Activated T-cell treated with anti-CD3 and anti-CD28 coated beads, Interleukin-2, amount 50 U/mL, for 72 hours (primary cell): ENCODE results near the gene EFHC2. TPM values are rescaled to one million over a fixed set of nuclear protein-coding genes. Genes with fewer than 3 reads are reported as not detected.

Source experiments
- ATAC-seq, 2 donors: fragments of 150-1000 bp; cut with Tn5 transposase; replicated peaks in 1 of 2; 2 replicates each; pipeline ENCODE4 v1.10.0; 2021; ENCODE audit warnings: moderate library complexity in 2 of 2, mild to moderate bottlenecking in 1 of 2
- DNase-seq, 2 donors: peaks; one replicate each; pipeline ENCODE4 v3.0.0; 2021 to 2022; ENCODE audit warnings: mixed read lengths in 1 of 2
- H3K27ac Mint-ChIP-seq: one replicate; pipeline ENCODE4 v1.8.0; 2022; ENCODE audit warnings: mild to moderate bottlenecking, moderate library complexity, mixed read lengths
- H3K27me3 Mint-ChIP-seq: one replicate; pipeline ENCODE4 v1.8.0; 2022; ENCODE audit warnings: low read depth, mixed read lengths
- H3K36me3 Mint-ChIP-seq, 2 donors: one replicate each; pipeline ENCODE4 v1.8.0; 2022; ENCODE audit warnings: mixed read lengths in 2 of 2, mild to moderate bottlenecking in 1 of 2; ENCODE audit not compliant: insufficient read depth in 2 of 2
- H3K4me1 Mint-ChIP-seq: one replicate; pipeline ENCODE4 v1.8.0; 2022; ENCODE audit warnings: low read depth, mixed read lengths
- H3K4me3 Mint-ChIP-seq, 2 donors: one replicate each; pipeline ENCODE4 v1.8.0; 2022; ENCODE audit warnings: mild to moderate bottlenecking in 2 of 2, mixed read lengths in 2 of 2, moderate library complexity in 2 of 2
- H3K9me3 Mint-ChIP-seq, 2 donors: one replicate each; pipeline ENCODE4 v1.8.0; 2022; ENCODE audit warnings: mixed read lengths in 2 of 2
- total RNA-seq, 2 donors: library from RNA; stranded (reverse); gene quantifications; one replicate each; pipeline ENCODE4 v1.2.3, GENCODE V29; 2022

The EFHC2 gene, protein sequence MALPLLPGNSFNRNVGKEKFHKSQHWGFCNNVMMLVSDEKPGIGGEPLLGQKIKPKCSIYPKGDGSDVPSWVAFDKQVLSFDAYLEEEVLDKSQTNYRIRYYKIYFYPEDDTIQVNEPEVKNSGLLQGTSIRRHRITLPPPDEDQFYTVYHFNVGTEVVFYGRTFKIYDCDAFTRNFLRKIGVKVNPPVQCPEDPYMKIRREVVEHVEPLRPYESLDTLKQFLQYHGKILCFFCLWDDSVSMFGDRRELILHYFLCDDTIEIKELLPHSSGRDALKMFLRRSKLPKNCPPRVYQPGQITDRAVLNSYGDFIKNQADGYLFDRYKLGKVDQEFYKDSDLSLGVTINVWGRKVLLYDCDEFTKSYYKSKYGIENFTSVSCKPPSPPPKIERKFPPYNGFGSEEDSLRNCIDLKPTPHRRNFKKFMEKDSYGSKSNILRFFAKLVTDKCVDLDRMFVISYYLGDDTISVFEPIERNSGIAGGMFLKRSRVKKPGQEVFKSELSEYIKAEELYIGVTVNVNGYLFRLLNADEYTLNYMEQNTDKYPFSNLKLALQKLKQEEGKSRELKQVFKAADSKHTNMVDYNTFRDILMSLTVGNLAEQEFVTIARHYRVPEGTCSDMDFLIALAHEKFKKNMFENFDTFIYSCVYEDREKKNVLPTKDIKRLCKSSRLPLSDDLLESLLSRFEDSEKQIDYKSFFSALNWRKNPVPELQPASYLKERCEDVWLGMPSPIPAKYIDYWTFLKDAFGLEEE
- total RNA-seq, result under 1 TPM; 0.53 to 0.79 TPM

DNA sequence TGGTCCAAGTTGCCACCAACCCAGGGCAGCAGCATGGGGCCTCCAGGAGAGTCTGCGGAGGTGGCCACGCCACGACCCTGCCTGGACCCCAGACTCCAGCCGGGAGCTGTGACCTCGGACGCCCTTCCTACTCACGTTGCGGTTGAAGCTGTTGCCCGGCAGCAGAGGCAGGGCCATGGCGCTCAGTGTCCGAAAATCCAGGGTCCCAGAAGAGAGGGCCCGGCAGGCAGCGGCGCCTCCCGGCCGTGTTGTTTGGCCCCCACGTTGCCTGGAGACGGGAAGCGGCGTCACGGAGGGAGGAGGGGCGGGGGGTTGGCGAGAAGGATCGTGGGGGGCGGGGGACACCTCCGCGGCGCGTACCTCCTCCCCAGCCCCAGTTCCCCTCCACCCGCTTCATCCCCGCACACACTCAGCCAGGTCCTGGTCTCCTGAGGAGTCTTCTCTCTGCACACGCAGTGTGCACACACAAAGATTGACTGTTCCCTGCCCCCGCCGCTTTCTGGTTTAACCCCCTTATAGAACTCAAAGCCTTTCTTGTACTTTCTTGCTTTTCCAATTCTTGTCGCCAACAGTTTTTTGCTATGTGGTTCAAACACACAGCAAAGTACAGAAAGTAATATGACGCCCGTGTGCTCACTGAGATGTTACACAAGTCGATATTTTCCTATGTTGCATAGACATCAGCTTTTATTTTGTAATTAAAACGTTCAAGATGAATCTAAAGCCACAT, at the start of gene EFHC2:
TSS of gene EFHC2 (minus strand) at position 261 of the 730 bp plus-strand sequence. CDS start at position 177, 84 bp downstream.
- Mint-ChIP-seq H3K9me3 (no peaks in the 10 kb centered on the region), H3K27me3 (peaks cover 23% of the 10 kb centered on the region), H3K27ac (peak within 1 kb of the TSS; percentile 70), H3K4me3 (peak within 1 kb of the TSS; percentile 84 to 95), H3K4me1 (peaks cover 15% of the 10 kb centered on the region), H3K36me3 (no peaks in the 10 kb centered on the region)
- DNase-seq (peak; percentile 43 to 45), ATAC-seq (peak; percentile 67)

DNA sequence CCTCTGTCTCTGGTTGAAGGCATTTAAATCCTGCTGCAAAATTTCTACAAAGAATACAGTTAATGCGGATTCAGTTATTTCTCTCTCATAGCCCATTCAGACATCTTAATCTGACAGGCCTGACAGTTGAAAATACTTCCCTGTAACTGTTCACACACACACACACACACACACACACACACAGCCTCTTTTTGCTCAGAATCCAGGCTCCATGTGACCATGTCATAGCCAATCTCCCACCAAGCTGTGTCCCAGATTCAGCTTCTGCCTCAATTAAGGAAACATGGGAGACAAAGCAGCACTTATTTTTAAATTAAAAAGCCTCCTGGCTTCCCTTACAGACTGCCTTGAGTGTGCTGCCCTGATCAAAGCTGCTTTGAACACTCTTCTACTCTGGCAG, 49.3 kb upstream of the EFHC2 start:
- Mint-ChIP-seq H3K27me3 (peaks cover 12% of the 10 kb centered on the region), H3K36me3 (peaks cover 2 to 3% of the 10 kb centered on the region in 2 donors), H3K4me1 (no peaks in the 10 kb centered on the region), H3K9me3 (no peaks in the 10 kb centered on the region), H3K27ac (no peak overlapping the region), H3K4me3 (no peak overlapping the region)
- ATAC-seq, result no peak
- DNase-seq, result no peak

DNA sequence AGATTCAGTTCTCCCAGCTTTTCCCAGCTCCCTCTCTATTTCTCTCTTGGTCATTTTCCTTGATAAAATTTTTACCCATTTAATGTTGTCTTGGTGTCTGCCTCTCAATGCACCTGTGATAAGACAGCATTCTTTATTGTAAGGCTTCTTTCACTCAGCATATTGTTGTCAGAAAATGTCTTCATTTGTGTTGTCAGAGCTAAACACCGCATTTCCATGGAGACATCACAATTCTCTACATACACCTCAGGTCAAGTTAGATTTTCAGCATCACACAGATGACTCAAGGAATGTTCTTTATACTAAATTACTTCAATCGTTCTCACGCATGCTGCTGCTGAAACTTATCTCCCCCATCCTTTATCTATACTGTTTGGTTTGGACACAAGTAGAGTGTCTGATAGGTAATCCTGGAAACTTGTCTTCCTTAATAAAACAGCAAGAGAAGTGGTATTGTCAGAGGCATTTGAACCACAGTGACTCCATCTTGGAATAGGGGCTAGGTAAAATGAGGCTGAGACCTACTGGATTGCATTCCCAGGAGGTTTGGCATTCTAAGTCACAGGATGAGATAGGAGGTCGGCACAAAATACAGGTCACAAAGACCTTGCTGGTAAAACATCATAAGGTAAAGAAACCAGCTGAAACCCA, 41.3 kb upstream of the EFHC2 start:
- Mint-ChIP-seq H3K9me3 (no peaks in the 10 kb centered on the region), H3K4me1 (no peaks in the 10 kb centered on the region), H3K27me3 (peaks cover 20% of the 10 kb centered on the region), H3K36me3 (no peaks in the 10 kb centered on the region), H3K4me3 (no peak overlapping the region), H3K27ac (no peak overlapping the region)
- ATAC-seq (no peak), DNase-seq (no peak)

DNA sequence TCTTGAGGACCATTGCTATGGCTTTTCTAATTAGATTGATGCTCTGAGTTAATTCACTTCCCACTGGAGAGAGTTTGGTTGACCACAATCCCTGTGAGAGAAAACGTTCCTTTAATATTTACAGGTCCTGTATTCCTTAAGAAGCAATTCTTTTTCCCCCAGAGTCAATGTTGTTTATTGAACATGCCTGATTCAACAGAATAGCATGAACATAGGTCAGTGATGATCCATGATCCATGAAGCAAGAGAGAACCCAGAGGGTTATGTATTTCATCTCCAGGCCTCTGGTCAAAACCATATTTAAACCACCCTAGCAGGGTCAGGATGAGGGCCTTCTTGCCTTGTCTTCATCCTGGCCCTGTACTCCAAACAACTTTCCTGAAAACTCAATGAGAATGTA, 39.4 kb upstream of the EFHC2 start:
- peaks cover 21% of the 10 kb centered on the region for H3K27me3 Mint-ChIP-seq
- DNase-seq (no peak), ATAC-seq (no peak)
- H3K4me1 Mint-ChIP-seq, result no peaks in the 10 kb centered on the region
- H3K9me3 Mint-ChIP-seq, result no peaks in the 10 kb centered on the region
- no peak overlapping the region for H3K27ac Mint-ChIP-seq
- H3K4me3 Mint-ChIP-seq, result no peak overlapping the region
- H3K36me3 Mint-ChIP-seq, result no peaks in the 10 kb centered on the region

DNA sequence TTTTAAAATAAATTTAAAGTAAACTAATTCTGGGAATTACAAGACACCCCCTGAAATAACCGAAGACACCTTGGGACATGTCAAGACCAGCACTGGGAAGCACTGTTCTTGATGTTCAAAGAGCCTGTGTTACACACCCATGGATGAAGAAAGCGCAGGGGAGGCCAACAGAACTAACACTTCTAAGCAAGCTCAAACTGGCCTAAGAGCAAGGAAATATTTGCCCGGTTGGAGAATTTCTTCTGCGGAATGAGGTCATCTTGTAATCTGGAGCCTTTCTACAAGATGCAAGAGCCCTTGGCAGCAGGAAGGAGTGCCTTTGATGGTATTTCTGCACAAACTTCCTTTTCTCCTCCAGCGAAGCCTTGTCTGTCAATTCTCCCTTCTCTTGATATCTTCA, 9.3 kb upstream of the EFHC2 start:
- H3K9me3 Mint-ChIP-seq, result no peaks in the 10 kb centered on the region
- no peak for DNase-seq
- H3K4me3 Mint-ChIP-seq, result no peak overlapping the region
- ATAC-seq, result no peak
- H3K36me3 Mint-ChIP-seq, result no peaks in the 10 kb centered on the region
- peaks cover 31% of the 10 kb centered on the region for H3K27me3 Mint-ChIP-seq
- H3K27ac Mint-ChIP-seq, result no peak overlapping the region
- no peaks in the 10 kb centered on the region for H3K4me1 Mint-ChIP-seq

DNA sequence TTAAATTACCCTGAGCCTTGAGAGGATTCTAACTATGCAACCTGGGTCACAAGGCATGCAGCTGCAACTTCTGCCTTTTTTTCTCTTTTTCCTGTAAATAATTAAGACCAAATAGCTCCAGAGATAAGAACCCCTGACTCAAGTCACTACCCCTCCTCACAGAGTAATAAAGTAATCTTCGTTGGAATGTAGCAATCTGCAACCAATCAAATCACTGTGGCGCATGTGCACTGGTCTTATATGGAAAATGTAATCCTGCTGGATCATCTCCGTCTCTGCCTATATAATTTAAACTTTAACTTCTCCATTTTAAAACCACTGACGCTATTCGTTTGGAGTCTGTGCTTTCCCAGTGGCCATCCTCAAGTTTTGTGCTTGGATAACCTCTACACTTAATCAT, 6.1 kb upstream of the EFHC2 start:
- H3K4me3 Mint-ChIP-seq, result no peak overlapping the region
- no peaks in the 10 kb centered on the region for H3K9me3 Mint-ChIP-seq
- H3K36me3 Mint-ChIP-seq, result no peaks in the 10 kb centered on the region
- DNase-seq (no peak), ATAC-seq (no peak)
- H3K27me3 Mint-ChIP-seq, result peaks cover 31% of the 10 kb centered on the region
- H3K4me1 Mint-ChIP-seq, result peaks cover 7% of the 10 kb centered on the region
- no peak overlapping the region for H3K27ac Mint-ChIP-seq

DNA sequence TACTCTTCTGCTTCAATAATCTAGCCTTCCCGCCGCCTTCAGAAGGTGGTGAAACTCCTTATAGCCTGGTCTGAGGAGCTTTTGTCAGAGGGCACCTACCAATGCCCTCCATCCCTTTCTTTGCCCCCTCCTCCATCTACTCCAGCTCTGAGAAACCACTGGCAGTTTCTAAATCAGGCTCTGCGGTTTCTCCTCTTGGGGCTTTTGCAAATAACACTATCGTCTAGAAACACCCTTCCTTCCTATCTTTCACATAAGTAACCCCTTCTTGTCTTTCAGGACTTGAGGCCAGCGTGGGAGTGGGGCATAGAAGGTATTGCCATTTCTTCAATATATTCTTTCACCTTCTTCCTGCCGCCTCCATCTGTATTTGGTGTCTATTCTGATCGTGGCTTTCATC, 1.2 kb upstream of the EFHC2 start:
- DNase-seq (peak; percentile 0 to 10), ATAC-seq (peak; percentile 29 to 44)
- Mint-ChIP-seq H3K9me3 (no peaks in the 10 kb centered on the region), H3K36me3 (no peaks in the 10 kb centered on the region), H3K27ac (peak overlapping the region; percentile 70), H3K4me1 (peaks cover 15% of the 10 kb centered on the region), H3K4me3 (peak overlapping the region; percentile 84 to 95), H3K27me3 (peaks cover 30% of the 10 kb centered on the region)

DNA sequence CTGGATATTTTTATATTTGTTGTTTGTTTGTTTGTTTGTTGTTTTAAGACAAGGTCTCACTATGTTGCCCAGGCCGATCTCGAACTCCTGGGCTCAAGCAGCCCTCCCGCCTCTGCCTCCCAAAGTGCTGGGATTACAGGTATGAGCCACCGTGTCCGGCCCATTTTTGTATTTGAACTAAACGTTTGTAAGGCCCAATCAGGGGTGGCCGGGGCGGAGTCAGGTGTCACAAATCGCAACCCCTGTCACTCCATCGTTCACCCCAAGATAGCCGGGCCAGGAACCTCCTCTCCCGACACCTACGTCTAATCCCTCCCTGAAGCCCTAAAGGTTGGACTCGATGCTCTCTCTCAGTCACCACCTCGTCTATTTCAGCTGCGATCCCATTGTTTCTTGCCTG, 722 bp upstream of the EFHC2 start:
- DNase-seq (peak; percentile 55 to 60), ATAC-seq (peak; percentile 82 to 93)
- H3K27me3 Mint-ChIP-seq, result peaks cover 26% of the 10 kb centered on the region
- peak overlapping the region; percentile 70 for H3K27ac Mint-ChIP-seq
- H3K4me3 Mint-ChIP-seq, result peak overlapping the region; percentile 84 to 95
- H3K9me3 Mint-ChIP-seq, result no peaks in the 10 kb centered on the region
- H3K4me1 Mint-ChIP-seq, result peaks cover 15% of the 10 kb centered on the region
- no peaks in the 10 kb centered on the region for H3K36me3 Mint-ChIP-seq

DNA sequence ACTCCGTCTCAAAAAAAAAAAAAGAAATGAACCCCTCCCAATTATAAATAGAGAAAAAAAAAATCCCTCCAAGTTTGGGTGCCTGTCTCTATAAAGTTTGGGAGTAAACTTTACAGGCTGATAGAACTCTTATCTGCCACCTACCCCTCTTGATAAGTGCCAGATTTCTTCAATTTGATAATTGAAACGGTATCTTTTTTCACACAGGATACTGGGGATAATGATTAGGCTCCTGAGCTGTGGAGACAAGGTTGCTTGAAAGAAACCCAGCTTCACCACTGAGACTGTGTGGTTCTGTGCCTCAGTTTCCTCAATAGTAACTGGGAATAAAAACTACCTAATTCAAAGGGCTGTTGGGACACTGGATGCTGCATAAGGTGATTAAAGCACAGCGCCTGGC, 606 bp downstream of the EFHC2 start:
- ATAC-seq (no peak), DNase-seq (no peak)
- Mint-ChIP-seq H3K27me3 (peaks cover 23% of the 10 kb centered on the region), H3K4me3 (peak overlapping the region; percentile 84 to 95), H3K27ac (no peak overlapping the region), H3K9me3 (no peaks in the 10 kb centered on the region), H3K36me3 (no peaks in the 10 kb centered on the region), H3K4me1 (peaks cover 15% of the 10 kb centered on the region)

DNA sequence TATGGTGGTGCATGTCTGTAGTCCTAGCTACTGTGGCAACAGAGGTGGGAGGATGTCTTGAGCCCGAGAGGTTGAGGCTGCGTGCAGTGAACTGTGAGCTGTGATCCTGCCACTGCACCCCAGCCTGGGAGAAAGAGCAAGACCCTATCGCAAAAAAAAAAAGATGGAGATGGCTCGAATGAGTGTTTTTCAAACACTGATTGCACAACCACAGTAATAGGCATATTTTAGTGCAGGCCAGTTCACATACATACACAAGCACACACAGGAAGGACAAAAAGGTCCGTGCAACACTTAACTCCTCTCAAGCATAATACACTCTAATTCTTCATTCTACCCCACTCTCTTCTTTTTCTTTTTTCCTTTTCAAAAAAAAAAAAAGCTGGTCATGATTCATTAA, 5.1 kb downstream of the EFHC2 start:
- Mint-ChIP-seq H3K4me1 (no peaks in the 10 kb centered on the region), H3K27ac (no peak overlapping the region), H3K4me3 (no peak overlapping the region), H3K36me3 (no peaks in the 10 kb centered on the region), H3K27me3 (peaks cover 6% of the 10 kb centered on the region), H3K9me3 (no peaks in the 10 kb centered on the region)
- ATAC-seq (no peak), DNase-seq (no peak)

DNA sequence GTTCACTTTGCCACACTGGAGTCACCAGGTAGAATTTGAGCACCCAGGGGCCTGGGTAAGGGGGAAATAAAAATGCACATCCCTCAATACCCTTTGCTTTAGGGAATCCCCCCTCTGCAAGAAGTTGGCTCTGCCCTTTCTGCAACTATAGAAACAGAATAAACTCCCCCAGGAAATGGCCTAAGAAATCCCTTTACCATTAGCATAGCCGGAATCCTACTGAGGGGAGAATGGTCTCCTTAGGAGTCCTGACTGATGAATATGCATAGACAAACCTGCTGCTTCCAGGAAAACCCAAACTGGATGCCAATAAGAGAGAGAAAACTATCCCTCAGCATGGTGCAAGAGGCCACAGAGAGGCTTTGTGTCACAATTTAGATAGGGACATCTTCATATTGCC, 11.0 kb downstream of the EFHC2 start:
- H3K36me3 Mint-ChIP-seq, result no peaks in the 10 kb centered on the region
- no peak for ATAC-seq
- no peaks in the 10 kb centered on the region for H3K27me3 Mint-ChIP-seq
- no peak overlapping the region for H3K4me3 Mint-ChIP-seq
- H3K4me1 Mint-ChIP-seq, result no peaks in the 10 kb centered on the region
- peaks cover 0 to 4% of the 10 kb centered on the region in 2 donors for H3K9me3 Mint-ChIP-seq
- DNase-seq, result no peak
- no peak overlapping the region for H3K27ac Mint-ChIP-seq

DNA sequence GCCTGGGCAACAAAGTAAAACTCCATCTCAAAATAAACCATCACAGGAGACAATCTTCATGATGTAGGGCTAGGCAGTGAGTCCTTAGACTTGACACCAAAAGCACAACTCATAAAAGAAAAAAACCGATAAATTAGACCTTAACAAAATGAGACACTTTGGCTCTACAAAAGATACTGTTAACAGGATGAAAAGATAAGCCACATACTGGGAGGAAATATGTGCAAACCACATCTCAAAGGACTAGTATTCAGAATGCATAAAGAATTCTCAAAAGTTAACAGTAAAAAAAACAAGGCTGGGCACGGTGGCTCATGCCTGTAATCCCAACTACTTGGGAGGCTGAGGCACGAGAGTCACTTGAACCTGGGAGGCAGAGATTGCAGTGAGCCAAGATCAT, 13.2 kb downstream of the EFHC2 start:
- Mint-ChIP-seq H3K4me1 (no peaks in the 10 kb centered on the region), H3K36me3 (no peaks in the 10 kb centered on the region)
- no peak for ATAC-seq

More for the DNA sequence above, 13.2 kb downstream of the EFHC2 start:
- no peak for DNase-seq
- peaks cover 0 to 4% of the 10 kb centered on the region in 2 donors for H3K9me3 Mint-ChIP-seq
- H3K4me3 Mint-ChIP-seq, result peak overlapping the region in 1 of 2 donors; percentile 34
- no peak overlapping the region for H3K27ac Mint-ChIP-seq
- no peaks in the 10 kb centered on the region for H3K27me3 Mint-ChIP-seq
